Activated CD8-positive, alpha-beta T cell treated with anti-CD3 and anti-CD28 coated beads for 36 hours (primary cell): ENCODE measurements around the gene FAT1. TPM values are rescaled to one million over a fixed set of nuclear protein-coding genes. Genes with fewer than 3 reads are reported as not detected.

Experiments
- ATAC-seq: fragments of 200-7000 bp; cut with Tn5 transposase; one replicate; pipeline ENCODE4 v1.10.0; 2021; ENCODE audit warnings: mild to moderate bottlenecking, moderate library complexity
- CTCF ChIA-PET: fragments of 350-600 bp; sonication (Branson Sonifier 250); formaldehyde crosslinking; loops from one replicate; lab custom pipeline; 2021; ENCODE audit warnings: antibody characterized with exemption; lab: Charles Lee
- POLR2A ChIA-PET: fragments of 350-600 bp; sonication (Branson Sonifier 250); formaldehyde crosslinking; loops from one replicate; lab custom pipeline; 2021; ENCODE audit warnings: antibody characterized with exemption; lab: Charles Lee
- DNase-seq: peaks from one replicate; pipeline ENCODE4 v3.0.0-alpha.2; 2020
- H3K27ac Mint-ChIP-seq: one replicate; pipeline ENCODE4 v1.8.0; 2021; ENCODE audit warnings: mild to moderate bottlenecking, mixed read lengths
- H3K27me3 Mint-ChIP-seq: one replicate; pipeline ENCODE4 v1.8.0; 2021; ENCODE audit warnings: mixed read lengths
- H3K36me3 Mint-ChIP-seq: one replicate; pipeline ENCODE4 v1.8.0; 2021; ENCODE audit warnings: low read depth, mixed read lengths
- H3K4me1 Mint-ChIP-seq: one replicate; pipeline ENCODE4 v1.8.0; 2021; ENCODE audit warnings: low read depth, mixed read lengths
- H3K4me3 Mint-ChIP-seq: one replicate; pipeline ENCODE4 v1.8.0; 2021; ENCODE audit warnings: mild to moderate bottlenecking, moderate library complexity, mixed read lengths
- H3K9me3 Mint-ChIP-seq: one replicate; pipeline ENCODE4 v1.8.0; 2021; ENCODE audit warnings: mixed read lengths
- intact Hi-C: fragments of 100-400 bp; cut with micrococcal nuclease; formaldehyde crosslinking; loops from one replicate; pipeline ENCODE4 v1.10.0; 2022
- total RNA-seq, 2 experiments: library from RNA; stranded (reverse); gene quantifications; one replicate each; pipeline ENCODE4 v1.2.3, GENCODE V29; 2021
- TF ChIP-seq, protein P1 (sequence below): fragments of 200-600 bp; IDR thresholded peaks from one replicate; pipeline ENCODE4 v1.8.0; 2022; ENCODE audit warnings: antibody characterized with exemption, mild to moderate bottlenecking

FAT1 gene
- total RNA-seq, 2 experiments from 2014 or later = not detected

DNA sequence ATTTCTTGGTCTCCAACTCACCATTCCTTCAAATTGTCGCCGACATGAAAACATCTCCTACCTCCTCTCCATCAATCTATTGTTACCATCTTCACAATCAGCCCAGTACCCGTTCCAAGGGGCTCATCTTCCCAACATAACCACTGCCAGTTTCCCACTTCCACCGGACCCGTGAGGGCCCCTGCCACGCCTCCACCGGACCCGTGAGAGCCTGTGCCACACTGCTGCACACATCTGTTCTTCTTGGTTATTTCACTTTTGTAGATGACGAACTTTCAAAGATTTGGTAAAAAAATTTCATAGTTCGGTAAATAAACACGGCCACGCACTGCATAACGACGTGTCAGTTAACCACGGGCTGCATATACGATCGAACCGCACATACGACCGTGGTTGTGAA, 65.0 kb downstream of the FAT1 start:
- Mint-ChIP-seq H3K27ac (no peak overlapping the region), H3K27me3 (no peaks in the 10 kb centered on the region), H3K9me3 (peaks cover 3% of the 10 kb centered on the region)

DNA sequence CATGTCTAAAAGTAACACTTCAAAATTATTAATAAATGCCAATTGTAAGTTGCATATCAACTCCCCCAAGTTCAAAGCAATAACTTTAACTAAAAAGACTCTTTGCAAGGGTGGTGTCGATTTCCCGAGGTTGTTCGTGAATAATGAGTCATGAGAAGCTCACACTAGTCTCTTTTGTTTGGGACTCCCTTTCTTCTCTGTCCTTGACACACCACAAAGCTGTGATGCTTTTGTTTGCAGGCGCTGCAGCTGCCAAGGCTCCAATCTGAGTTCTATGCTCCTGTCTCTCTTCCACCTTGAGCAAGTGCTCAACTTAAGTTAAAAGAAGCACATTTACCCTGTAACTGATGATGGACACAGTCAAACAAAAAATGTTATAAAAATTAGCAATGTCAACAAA, 65.9 kb downstream of the FAT1 start:
- Mint-ChIP-seq H3K27ac (no peak overlapping the region), H3K9me3 (peaks cover 3% of the 10 kb centered on the region), H3K27me3 (no peaks in the 10 kb centered on the region), H3K36me3 (no peaks in the 10 kb centered on the region), H3K4me3 (no peak overlapping the region), H3K4me1 (no peaks in the 10 kb centered on the region)
- ChIA-PET CTCF (no interaction called here), POLR2A (no interaction called here)
- DNase-seq (no peak), ATAC-seq (no peak)
- intact Hi-C loops = no loop called here
- TF ChIP-seq, protein P1, sequence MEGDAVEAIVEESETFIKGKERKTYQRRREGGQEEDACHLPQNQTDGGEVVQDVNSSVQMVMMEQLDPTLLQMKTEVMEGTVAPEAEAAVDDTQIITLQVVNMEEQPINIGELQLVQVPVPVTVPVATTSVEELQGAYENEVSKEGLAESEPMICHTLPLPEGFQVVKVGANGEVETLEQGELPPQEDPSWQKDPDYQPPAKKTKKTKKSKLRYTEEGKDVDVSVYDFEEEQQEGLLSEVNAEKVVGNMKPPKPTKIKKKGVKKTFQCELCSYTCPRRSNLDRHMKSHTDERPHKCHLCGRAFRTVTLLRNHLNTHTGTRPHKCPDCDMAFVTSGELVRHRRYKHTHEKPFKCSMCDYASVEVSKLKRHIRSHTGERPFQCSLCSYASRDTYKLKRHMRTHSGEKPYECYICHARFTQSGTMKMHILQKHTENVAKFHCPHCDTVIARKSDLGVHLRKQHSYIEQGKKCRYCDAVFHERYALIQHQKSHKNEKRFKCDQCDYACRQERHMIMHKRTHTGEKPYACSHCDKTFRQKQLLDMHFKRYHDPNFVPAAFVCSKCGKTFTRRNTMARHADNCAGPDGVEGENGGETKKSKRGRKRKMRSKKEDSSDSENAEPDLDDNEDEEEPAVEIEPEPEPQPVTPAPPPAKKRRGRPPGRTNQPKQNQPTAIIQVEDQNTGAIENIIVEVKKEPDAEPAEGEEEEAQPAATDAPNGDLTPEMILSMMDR = no peak

More for the DNA sequence above, 65.0 kb downstream of the FAT1 start:
- ATAC-seq = no peak
- Mint-ChIP-seq H3K4me3 (no peak overlapping the region), H3K36me3 (no peaks in the 10 kb centered on the region), H3K4me1 (no peaks in the 10 kb centered on the region)
- intact Hi-C loops = no loop called here
- ChIA-PET POLR2A (no interaction called here), CTCF (no interaction called here)
- no peak for DNase-seq
- TF ChIP-seq, protein P1 = no peak

GRCh38 chr4:186653969-186654368, 69.7 kb downstream of the FAT1 start:
- Mint-ChIP-seq H3K4me1 (no peaks in the 10 kb centered on the region), H3K27me3 (peaks cover 8% of the 10 kb centered on the region), H3K27ac (no peak overlapping the region), H3K4me3 (no peak overlapping the region), H3K36me3 (no peaks in the 10 kb centered on the region), H3K9me3 (peaks cover 3% of the 10 kb centered on the region)
- ChIA-PET CTCF (no interaction called here), POLR2A (no interaction called here)
- ATAC-seq = no peak
- TF ChIP-seq, protein P1 = no peak
- no peak for DNase-seq
- intact Hi-C loops = no loop called here

GRCh38 chr4:186651624-186652023, 72.0 kb downstream of the FAT1 start:
- no peaks in the 10 kb centered on the region for H3K36me3 Mint-ChIP-seq
- H3K9me3 Mint-ChIP-seq = peaks cover 2% of the 10 kb centered on the region

GRCh38 chr4:186651181-186651603, 72.5 kb downstream of the FAT1 start:
- POLR2A ChIA-PET = no interaction called here

More at GRCh38 chr4:186651624-186652023, 72.0 kb downstream of the FAT1 start:
- CTCF ChIA-PET = no interaction called here
- Mint-ChIP-seq H3K4me3 (no peak overlapping the region), H3K27me3 (peaks cover 8% of the 10 kb centered on the region), H3K4me1 (no peaks in the 10 kb centered on the region), H3K27ac (no peak overlapping the region)
- POLR2A ChIA-PET = no interaction called here
- intact Hi-C loops = no loop called here
- DNase-seq = no peak
- no peak for ATAC-seq
- TF ChIP-seq, protein P1 = no peak

More at GRCh38 chr4:186651181-186651603, 72.5 kb downstream of the FAT1 start:
- no peak overlapping the region for H3K4me3 Mint-ChIP-seq
- CTCF ChIA-PET = no interaction called here
- ATAC-seq = no peak
- no peaks in the 10 kb centered on the region for H3K4me1 Mint-ChIP-seq
- no peak overlapping the region for H3K27ac Mint-ChIP-seq
- TF ChIP-seq, protein P1 = no peak
- no peak for DNase-seq
- peaks cover 2% of the 10 kb centered on the region for H3K9me3 Mint-ChIP-seq
- H3K27me3 Mint-ChIP-seq = peaks cover 8% of the 10 kb centered on the region
- intact Hi-C loops = no loop called here
- H3K36me3 Mint-ChIP-seq = no peaks in the 10 kb centered on the region
